ENCODE data around the gene TIAM1.
A peak's percentile ranks its signal among the peaks of the same experiment; 100 is the strongest.

TIAM1 gene

DNA sequence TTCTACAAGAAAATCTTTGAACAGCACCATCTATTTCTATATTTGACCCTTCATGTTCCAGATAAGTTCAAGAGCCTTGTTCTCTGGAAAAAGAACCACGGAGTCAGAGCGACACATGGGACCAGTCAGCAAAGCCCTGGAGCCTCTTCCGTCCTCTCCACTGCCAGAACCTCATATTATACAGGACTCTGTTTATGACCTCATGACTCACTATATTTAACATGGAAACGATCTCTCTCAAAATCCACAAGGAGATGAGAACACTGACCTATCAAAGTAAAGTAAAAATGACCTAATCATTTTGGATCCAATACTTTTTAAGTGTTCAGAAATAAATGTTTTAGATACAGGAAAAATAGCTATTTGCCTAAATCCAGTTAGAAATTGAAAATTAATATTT is 181.2 kb downstream of the TIAM1 start:
- Histone ChIP-seq H3K4me3 (ENCODE audit: control insufficient read depth in 1 of 7, extremely low read depth in 1 of 7, insufficient read depth in 4 of 7, low read depth in 2 of 7, low read length in 6 of 7) (no peak overlapping the region), H3K27me3 (replicated peaks in 2 of 5; ENCODE audit: control insufficient read depth in 4 of 5, insufficient read depth in 5 of 5, low read length in 4 of 5) (no peaks in the 10 kb centered on the region), H3K27ac (ENCODE audit: insufficient read depth in 1 of 2, low read depth in 1 of 2, low read length in 2 of 2, poor library complexity in 1 of 2, severe bottlenecking in 2 of 2) (no peak overlapping the region), H3K36me3 (ENCODE audit: control insufficient read depth in 4 of 4, insufficient read depth in 4 of 4, low read length in 3 of 4) (peaks cover 0 to 6% (median 0%) of the 10 kb centered on the region in 4 experiments), H3K4me1 (ENCODE audit: control extremely low read depth in 1 of 4, control insufficient read depth in 4 of 4, insufficient read depth in 4 of 4, low read length in 3 of 4) (peaks cover 14 to 20% (median 16%) of the 10 kb centered on the region in 4 experiments), H3K9me3 (ENCODE audit: control extremely low read depth in 1 of 5, control insufficient read depth in 4 of 5, insufficient read depth in 2 of 5, low read depth in 1 of 5, low read length in 4 of 5) (no peaks in the 10 kb centered on the region)
- no peak for DNase-seq
- POLR2A ChIA-PET, result no interaction called here
- WGBS (ENCODE audit: insufficient coverage), result 100% methylated on average over 1 of the region's 4 CpGs
- CTCF ChIA-PET, result no interaction called here

DNA sequence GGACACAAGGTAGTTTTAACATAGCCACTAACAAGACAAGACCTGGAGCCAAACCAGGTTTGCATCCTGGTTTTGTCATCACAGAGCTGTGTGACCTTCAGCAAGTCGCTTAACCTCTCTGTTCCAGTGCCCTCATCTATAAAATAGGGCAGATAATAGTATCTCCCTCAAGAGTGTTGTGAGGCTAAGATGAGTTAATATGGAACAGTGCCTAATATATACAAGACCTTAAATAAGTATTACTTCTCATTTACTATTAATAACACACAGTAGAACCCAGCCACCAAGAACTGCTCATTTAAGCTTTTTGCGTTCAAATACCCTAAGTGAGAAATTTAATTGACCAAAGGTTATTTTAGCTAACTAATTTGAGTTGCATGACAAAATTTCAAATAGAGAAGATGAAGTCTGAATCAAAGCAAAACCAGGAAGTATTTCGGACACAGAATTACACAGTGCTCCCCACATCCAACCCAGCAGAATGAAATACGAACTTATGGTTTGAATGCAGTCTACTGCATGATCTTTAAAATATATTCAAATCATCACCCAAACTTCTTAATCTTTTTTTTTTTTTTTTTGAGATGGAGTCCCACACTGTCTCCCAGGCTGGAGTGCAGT is 181.9 kb downstream of the TIAM1 start:
- Histone ChIP-seq H3K4me3 (ENCODE audit: control insufficient read depth in 1 of 7, extremely low read depth in 1 of 7, insufficient read depth in 4 of 7, low read depth in 2 of 7, low read length in 6 of 7) (no peak overlapping the region), H3K27ac (ENCODE audit: insufficient read depth in 1 of 2, low read depth in 1 of 2, low read length in 2 of 2, poor library complexity in 1 of 2, severe bottlenecking in 2 of 2) (no peak overlapping the region), H3K36me3 (ENCODE audit: control insufficient read depth in 4 of 4, insufficient read depth in 4 of 4, low read length in 3 of 4) (peaks cover 0 to 10% (median 0%) of the 10 kb centered on the region in 4 experiments), H3K9me3 (ENCODE audit: control extremely low read depth in 1 of 5, control insufficient read depth in 4 of 5, insufficient read depth in 2 of 5, low read depth in 1 of 5, low read length in 4 of 5) (peaks cover 0 to 3% (median 3%) of the 10 kb centered on the region in 5 experiments), H3K4me1 (ENCODE audit: control extremely low read depth in 1 of 4, control insufficient read depth in 4 of 4, insufficient read depth in 4 of 4, low read length in 3 of 4) (peaks cover 14 to 20% (median 16%) of the 10 kb centered on the region in 4 experiments), H3K27me3 (replicated peaks in 2 of 5; ENCODE audit: control insufficient read depth in 4 of 5, insufficient read depth in 5 of 5, low read length in 4 of 5) (no peaks in the 10 kb centered on the region)
- 100% methylated on average over 1 of the region's 4 CpGs for WGBS (ENCODE audit: insufficient coverage)
- no peak for DNase-seq
- ChIA-PET CTCF (interaction anchor here (0.8 kb wide), 1 partner anchor 63 kb away, joined by 3 read pairs; no protein-coding TSS in a partner anchor), POLR2A (no interaction called here)

- no peaks in the 10 kb centered on the region for H3K27me3 ChIP-seq (replicated peaks in 2 of 5; ENCODE audit: control insufficient read depth in 4 of 5, insufficient read depth in 5 of 5, low read length in 4 of 5)
- H3K27ac ChIP-seq (ENCODE audit: insufficient read depth in 1 of 2, low read depth in 1 of 2, low read length in 2 of 2, poor library complexity in 1 of 2, severe bottlenecking in 2 of 2), result no peak overlapping the region
- 95% methylated on average over 4 of the region's 5 CpGs for WGBS (ENCODE audit: insufficient coverage)
- H3K4me3 ChIP-seq (ENCODE audit: control insufficient read depth in 1 of 7, extremely low read depth in 1 of 7, insufficient read depth in 4 of 7, low read depth in 2 of 7, low read length in 6 of 7), result no peak overlapping the region
- peaks cover 0 to 12% (median 4%) of the 10 kb centered on the region in 5 experiments for H3K9me3 ChIP-seq (ENCODE audit: control extremely low read depth in 1 of 5, control insufficient read depth in 4 of 5, insufficient read depth in 2 of 5, low read depth in 1 of 5, low read length in 4 of 5)
- POLR2A ChIA-PET, result no interaction called here
- no peak for DNase-seq
- peaks cover 0 to 11% (median 0%) of the 10 kb centered on the region in 4 experiments for H3K36me3 ChIP-seq (ENCODE audit: control insufficient read depth in 4 of 4, insufficient read depth in 4 of 4, low read length in 3 of 4)
- CTCF ChIA-PET, result interaction anchor here (0.8 to 1.4 kb wide), 2 partner anchors 11 to 12 kb away, joined by 3 read pairs; no protein-coding TSS in a partner anchor
- H3K4me1 ChIP-seq (ENCODE audit: control extremely low read depth in 1 of 4, control insufficient read depth in 4 of 4, insufficient read depth in 4 of 4, low read length in 3 of 4), result peaks cover 14 to 20% (median 16%) of the 10 kb centered on the region in 4 experiments
Measured at GRCh38 chr21:31161157-31161556, 182.9 kb downstream of the TIAM1 start.

GRCh38 chr21:31159808-31160207 is 184.3 kb downstream of the TIAM1 start:
- Histone ChIP-seq H3K4me3 (ENCODE audit: control insufficient read depth in 1 of 7, extremely low read depth in 1 of 7, insufficient read depth in 4 of 7, low read depth in 2 of 7, low read length in 6 of 7) (no peak overlapping the region), H3K4me1 (ENCODE audit: control extremely low read depth in 1 of 4, control insufficient read depth in 4 of 4, insufficient read depth in 4 of 4, low read length in 3 of 4) (peaks cover 14 to 20% (median 16%) of the 10 kb centered on the region in 4 experiments), H3K27ac (ENCODE audit: insufficient read depth in 1 of 2, low read depth in 1 of 2, low read length in 2 of 2, poor library complexity in 1 of 2, severe bottlenecking in 2 of 2) (no peak overlapping the region), H3K9me3 (ENCODE audit: control extremely low read depth in 1 of 5, control insufficient read depth in 4 of 5, insufficient read depth in 2 of 5, low read depth in 1 of 5, low read length in 4 of 5) (peaks cover 0 to 17% (median 6%) of the 10 kb centered on the region in 5 experiments), H3K27me3 (replicated peaks in 2 of 5; ENCODE audit: control insufficient read depth in 4 of 5, insufficient read depth in 5 of 5, low read length in 4 of 5) (no peaks in the 10 kb centered on the region), H3K36me3 (ENCODE audit: control insufficient read depth in 4 of 4, insufficient read depth in 4 of 4, low read length in 3 of 4) (peaks cover 0 to 14% (median 0%) of the 10 kb centered on the region in 4 experiments)
- POLR2A ChIA-PET, result no interaction called here
- CTCF ChIA-PET, result interaction anchor here (1.0 to 1.4 kb wide), 2 partner anchors 10 to 17 kb away, joined by 3 read pairs; no protein-coding TSS in a partner anchor
- peak in 1 of 3 donors; percentile 20 for DNase-seq
- WGBS (ENCODE audit: insufficient coverage), result no CpG with 5 or more reads among the region's 5 CpGs

DNA sequence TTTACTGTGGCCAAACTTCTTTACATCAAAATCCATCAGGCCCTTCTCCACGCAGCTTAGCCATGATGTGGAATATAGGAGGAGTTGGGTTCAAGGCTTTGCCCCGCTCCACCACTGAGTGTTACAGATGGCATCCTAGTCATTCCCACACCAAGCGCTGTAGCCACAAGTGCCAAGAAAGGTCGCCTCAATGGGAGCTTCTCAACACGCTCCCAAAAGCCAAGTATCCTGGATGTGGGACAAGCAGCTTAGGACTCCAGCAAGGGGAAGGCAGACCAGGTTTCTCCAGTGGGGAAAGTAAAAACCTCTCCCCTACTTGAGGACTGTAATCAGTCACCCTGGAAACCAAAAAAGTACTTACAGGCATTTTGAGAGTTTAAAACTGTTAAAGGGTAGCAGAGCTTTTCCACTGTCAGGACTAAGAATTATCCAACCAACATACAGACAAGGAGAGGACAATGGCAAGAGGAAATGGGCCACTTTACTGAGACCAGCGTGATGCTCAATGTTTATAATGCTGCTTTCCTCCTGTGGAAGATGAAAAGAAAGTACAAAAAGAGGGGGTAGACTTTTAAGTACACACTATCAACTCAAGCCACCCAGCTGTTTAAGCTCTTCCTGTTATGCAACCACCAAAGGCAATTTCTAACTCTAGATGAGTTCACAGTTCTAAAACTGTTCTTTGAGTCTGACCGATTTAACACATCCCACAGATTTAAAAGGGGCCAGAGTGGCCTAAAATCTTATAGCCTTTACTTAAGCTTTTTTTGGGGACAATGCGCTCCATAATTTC is 185.1 kb downstream of the TIAM1 start:
- CTCF ChIA-PET, result interaction anchor here (0.8 to 1.2 kb wide), 5 partner anchors 15 to 60 kb away, joined by 3 to 6 read pairs (median 3); no protein-coding TSS in a partner anchor
- peak in 2 of 3 donors; percentile 80 to 89 for DNase-seq
- WGBS (ENCODE audit: insufficient coverage), result 75% methylated on average over 6 of the region's 8 CpGs

GRCh38 chr21:31157756-31158155 is 186.3 kb downstream of the TIAM1 start:
- 100% methylated on average over 4 of the region's 5 CpGs for WGBS (ENCODE audit: insufficient coverage)
- DNase-seq, result no peak
- H3K4me1 ChIP-seq (ENCODE audit: control extremely low read depth in 1 of 4, control insufficient read depth in 4 of 4, insufficient read depth in 4 of 4, low read length in 3 of 4), result peaks cover 14 to 20% (median 16%) of the 10 kb centered on the region in 4 experiments
- H3K36me3 ChIP-seq (ENCODE audit: control insufficient read depth in 4 of 4, insufficient read depth in 4 of 4, low read length in 3 of 4), result peaks cover 0 to 12% (median 0%) of the 10 kb centered on the region in 4 experiments
- H3K27ac ChIP-seq (ENCODE audit: insufficient read depth in 1 of 2, low read depth in 1 of 2, low read length in 2 of 2, poor library complexity in 1 of 2, severe bottlenecking in 2 of 2), result no peak overlapping the region
- no peaks in the 10 kb centered on the region for H3K27me3 ChIP-seq (replicated peaks in 2 of 5; ENCODE audit: control insufficient read depth in 4 of 5, insufficient read depth in 5 of 5, low read length in 4 of 5)
- H3K9me3 ChIP-seq (ENCODE audit: control extremely low read depth in 1 of 5, control insufficient read depth in 4 of 5, insufficient read depth in 2 of 5, low read depth in 1 of 5, low read length in 4 of 5), result peaks cover 0 to 17% (median 6%) of the 10 kb centered on the region in 5 experiments
- H3K4me3 ChIP-seq (ENCODE audit: control insufficient read depth in 1 of 7, extremely low read depth in 1 of 7, insufficient read depth in 4 of 7, low read depth in 2 of 7, low read length in 6 of 7), result no peak overlapping the region
- POLR2A ChIA-PET, result no interaction called here
- CTCF ChIA-PET, result interaction anchor here (1.1 kb wide), 2 partner anchors 41 to 58 kb away, joined by 3 read pairs; no protein-coding TSS in a partner anchor

More for the DNA sequence above, 185.1 kb downstream of the TIAM1 start:
- peak overlapping the region in 4 of 7 experiments; percentile 9 to 30 (median 22) for H3K4me3 ChIP-seq (ENCODE audit: control insufficient read depth in 1 of 7, extremely low read depth in 1 of 7, insufficient read depth in 4 of 7, low read depth in 2 of 7, low read length in 6 of 7)
- peaks cover 14 to 20% (median 16%) of the 10 kb centered on the region in 4 experiments for H3K4me1 ChIP-seq (ENCODE audit: control extremely low read depth in 1 of 4, control insufficient read depth in 4 of 4, insufficient read depth in 4 of 4, low read length in 3 of 4)
- H3K27me3 ChIP-seq (replicated peaks in 2 of 5; ENCODE audit: control insufficient read depth in 4 of 5, insufficient read depth in 5 of 5, low read length in 4 of 5), result no peaks in the 10 kb centered on the region
- H3K36me3 ChIP-seq (ENCODE audit: control insufficient read depth in 4 of 4, insufficient read depth in 4 of 4, low read length in 3 of 4), result peaks cover 0 to 12% (median 0%) of the 10 kb centered on the region in 4 experiments
- H3K9me3 ChIP-seq (ENCODE audit: control extremely low read depth in 1 of 5, control insufficient read depth in 4 of 5, insufficient read depth in 2 of 5, low read depth in 1 of 5, low read length in 4 of 5), result peaks cover 0 to 17% (median 6%) of the 10 kb centered on the region in 5 experiments
- POLR2A ChIA-PET, result no interaction called here
- no peak overlapping the region for H3K27ac ChIP-seq (ENCODE audit: insufficient read depth in 1 of 2, low read depth in 1 of 2, low read length in 2 of 2, poor library complexity in 1 of 2, severe bottlenecking in 2 of 2)

All from common myeloid progenitor, CD34-positive (primary cell).